HG02884 (cell line): ENCODE data around the gene CATSPER3.

Source experiments
- ATAC-seq: cut with Tn5 transposase; IDR thresholded peaks from one replicate; pipeline ENCODE4 v1.9.1; 2021; ENCODE audit warnings: mild to moderate bottlenecking, moderate library complexity; ENCODE audit not compliant: unreplicated experiment

The CATSPER3 gene

GRCh38 chr5:135039271-135040033 is 71.7 kb downstream of the CATSPER3 start:
- ATAC-seq, result no peak

GRCh38 chr5:135040034-135040332 is 72.3 kb downstream of the CATSPER3 start:
- no peak for ATAC-seq

- ATAC-seq, result no peak
Measured at GRCh38 chr5:135040333-135041144, 72.8 kb downstream of the CATSPER3 start.

GRCh38 chr5:135041145-135041587 is 73.5 kb downstream of the CATSPER3 start:
- ATAC-seq, result no peak

GRCh38 chr5:135041726-135042125 is 74.0 kb downstream of the CATSPER3 start:
- no peak for ATAC-seq

- ATAC-seq, result no peak
Measured at GRCh38 chr5:135042595-135042994, 74.9 kb downstream of the CATSPER3 start.

GRCh38 chr5:135045488-135045887 is 77.8 kb downstream of the CATSPER3 start:
- ATAC-seq, result no peak

GRCh38 chr5:135046661-135047346 is 79.1 kb downstream of the CATSPER3 start:
- no peak for ATAC-seq

GRCh38 chr5:135047347-135047695 is 79.6 kb downstream of the CATSPER3 start:
- ATAC-seq, result no peak

- no peak for ATAC-seq
Measured at GRCh38 chr5:135048286-135048685, 80.6 kb downstream of the CATSPER3 start.

- no peak for ATAC-seq
Measured at GRCh38 chr5:135048930-135049329, 81.2 kb downstream of the CATSPER3 start.

- no peak for ATAC-seq
Measured at GRCh38 chr5:135050244-135050767, 82.6 kb downstream of the CATSPER3 start.

- no peak for ATAC-seq
Measured at GRCh38 chr5:135051399-135051798, 83.7 kb downstream of the CATSPER3 start.

- ATAC-seq, result no peak
Measured at GRCh38 chr5:135051872-135052271, 84.2 kb downstream of the CATSPER3 start.

- no peak for ATAC-seq
Measured at GRCh38 chr5:135052511-135053145, 84.9 kb downstream of the CATSPER3 start.

- peak; percentile 98 for ATAC-seq
Measured at GRCh38 chr5:135053278-135053677, 85.6 kb downstream of the CATSPER3 start.

GRCh38 chr5:135053989-135054388 is 86.3 kb downstream of the CATSPER3 start:
- ATAC-seq, result no peak

GRCh38 chr5:135054546-135054945 is 86.8 kb downstream of the CATSPER3 start:
- ATAC-seq, result no peak

GRCh38 chr5:135055396-135055795 is 87.7 kb downstream of the CATSPER3 start:
- ATAC-seq, result no peak

GRCh38 chr5:135056316-135057030 is 88.8 kb downstream of the CATSPER3 start:
- no peak for ATAC-seq
